Hepatocyte (in vitro differentiated cells): Measurements from ENCODE around the gene ZNF76. TPM values are rescaled to one million over a fixed set of nuclear protein-coding genes. Genes with fewer than 3 reads are reported as not detected.

Source experiments
- DNase-seq: peaks from one replicate; pipeline ENCODE4 v3.0.0-alpha.2; 2016; ENCODE audit warnings: low spot score
- H2AFZ ChIP-seq: fragments of 200-600 bp; sonication (generic); 2 replicates; pipeline ENCODE4 v1.6.0; 2016; ENCODE audit warnings: antibody characterized with exemption, mild to moderate bottlenecking
- H3K27ac ChIP-seq: fragments of 200-600 bp; sonication (generic); 2 replicates; pipeline ENCODE4 v1.5.1; 2016; ENCODE audit warnings: mild to moderate bottlenecking
- H3K27me3 ChIP-seq: fragments of 200-600 bp; sonication (generic); 2 replicates; pipeline ENCODE4 v1.6.1; 2016
- H3K36me3 ChIP-seq: fragments of 200-600 bp; sonication (generic); replicated peaks from 2 replicates; pipeline ENCODE4 v1.5.1; 2016; ENCODE audit warnings: low read depth; ENCODE audit not compliant: insufficient read depth
- H3K4me1 ChIP-seq: fragments of 200-600 bp; sonication (generic); 2 replicates; pipeline ENCODE4 v1.5.1; 2016; ENCODE audit warnings: mild to moderate bottlenecking, moderate library complexity; ENCODE audit not compliant: insufficient read depth
- H3K4me2 ChIP-seq: fragments of 200-600 bp; sonication (generic); 2 replicates; pipeline ENCODE4 v1.6.0; 2016
- H3K4me3 ChIP-seq: fragments of 200-600 bp; sonication (generic); 2 replicates; pipeline ENCODE4 v1.5.1; 2016; ENCODE audit warnings: mild to moderate bottlenecking
- H3K79me2 ChIP-seq: fragments of 200-600 bp; sonication (generic); 2 replicates; pipeline ENCODE4 v1.6.0; 2017; ENCODE audit warnings: mild to moderate bottlenecking
- H3K9me2 ChIP-seq: fragments of 200-600 bp; sonication (generic); replicated peaks from 2 replicates; pipeline ENCODE4 v1.6.0; 2017; ENCODE audit warnings: mild to moderate bottlenecking; ENCODE audit not compliant: insufficient read depth
- H3K9me3 ChIP-seq: fragments of 200-600 bp; sonication (generic); 2 replicates; pipeline ENCODE4 v1.5.1; 2016; ENCODE audit warnings: low read depth, mild to moderate bottlenecking
- H4K20me1 ChIP-seq: fragments of 200-600 bp; sonication (generic); 2 replicates; pipeline ENCODE4 v1.6.0; 2016; ENCODE audit warnings: mild to moderate bottlenecking; ENCODE audit not compliant: insufficient read depth, poor library complexity, severe bottlenecking
- CTCF ChIP-seq: fragments of 200-600 bp; sonication (generic); IDR thresholded peaks from 2 replicates; pipeline ENCODE4 v1.5.1; 2016; ENCODE audit warnings: antibody characterized with exemption, mild to moderate bottlenecking; ENCODE audit not compliant: poor library complexity
- EZH2 ChIP-seq: fragments of 200-600 bp; sonication (generic); IDR thresholded peaks from 2 replicates; pipeline ENCODE4 v1.6.1; 2016; ENCODE audit warnings: antibody characterized with exemption, mild to moderate bottlenecking, borderline replicate concordance
- EZH2phosphoT487 ChIP-seq: fragments of 200-600 bp; sonication (generic); IDR thresholded peaks from one replicate; pipeline ENCODE4 v1.6.1; 2018; ENCODE audit warnings: antibody characterized with exemption, mild to moderate bottlenecking, low read depth, moderate library complexity; ENCODE audit not compliant: unreplicated experiment, severe bottlenecking
- WGBS: methylation state at CpG from one replicate; pipeline ENCODE4 v1.1.6; 2016; ENCODE audit warnings: low lambda C conversion rate; ENCODE audit errors: missing lambda C conversion rate; 5-methylcytosine and 5-hydroxymethylcytosine counted together
- polyA plus RNA-seq: library from polyadenylated mRNA; unstranded; fragments of >200 nt; fragmentation: Nextera tagmentation; extraction: Ambion mirVana; gene quantifications from 2 replicates; pipeline ENCODE4 v1.2.1, GENCODE V29; 2016
- total RNA-seq: library from RNA; depleted of rRNA; stranded (reverse); fragments of >200 nt; gene quantifications from 2 replicates; pipeline ENCODE4 v1.2.3, GENCODE V29; 2014

The ZNF76 gene
- total and polyA plus RNA-seq, 2 experiments from 2014 or later: 17.0 to 28.0 TPM

- H3K27me3 ChIP-seq: no peaks in the 10 kb centered on the region
- H3K36me3 ChIP-seq: no peaks in the 10 kb centered on the region
- H3K9me3 ChIP-seq: no peaks in the 10 kb centered on the region
- no peaks in the 10 kb centered on the region for H4K20me1 ChIP-seq
- no peak overlapping the region for H2AFZ ChIP-seq
- no peak overlapping the region for H3K4me2 ChIP-seq
- no peak overlapping the region for H3K27ac ChIP-seq
- DNase-seq: no peak
- WGBS: 94% methylated on average over 9 of the region's 9 CpGs
- no peak overlapping the region for H3K4me3 ChIP-seq
- TF ChIP-seq CTCF (no peak), EZH2phosphoT487 (no peak), EZH2 (no peak)
- H3K4me1 ChIP-seq: no peaks in the 10 kb centered on the region
- H3K79me2 ChIP-seq: no peaks in the 10 kb centered on the region
- no peaks in the 10 kb centered on the region for H3K9me2 ChIP-seq
Observed at GRCh38 chr6:35309611-35310264, 50.2 kb downstream of the ZNF76 start.

GRCh38 chr6:35310265-35310831 lies 50.8 kb downstream of the ZNF76 start:
- Histone ChIP-seq H3K4me2 (no peak overlapping the region), H3K27me3 (no peaks in the 10 kb centered on the region), H3K27ac (no peak overlapping the region), H4K20me1 (no peaks in the 10 kb centered on the region), H3K79me2 (no peaks in the 10 kb centered on the region), H3K36me3 (no peaks in the 10 kb centered on the region), H3K4me3 (no peak overlapping the region), H2AFZ (no peak overlapping the region), H3K9me2 (no peaks in the 10 kb centered on the region), H3K4me1 (no peaks in the 10 kb centered on the region), H3K9me3 (no peaks in the 10 kb centered on the region)
- TF ChIP-seq CTCF (no peak), EZH2phosphoT487 (no peak), EZH2 (no peak)
- no peak for DNase-seq
- WGBS: 81% methylated on average over 6 of the region's 6 CpGs

GRCh38 chr6:35311390-35312075 lies 52.0 kb downstream of the ZNF76 start:
- 89% methylated on average over 6 of the region's 6 CpGs for WGBS
- H3K4me3 ChIP-seq: no peak overlapping the region

More at GRCh38 chr6:35311390-35312075, 52.0 kb downstream of the ZNF76 start:
- Histone ChIP-seq H3K79me2 (no peaks in the 10 kb centered on the region), H3K36me3 (no peaks in the 10 kb centered on the region), H3K9me2 (no peaks in the 10 kb centered on the region), H3K4me1 (no peaks in the 10 kb centered on the region), H3K27me3 (no peaks in the 10 kb centered on the region), H4K20me1 (no peaks in the 10 kb centered on the region), H2AFZ (no peak overlapping the region), H3K4me2 (no peak overlapping the region), H3K9me3 (no peaks in the 10 kb centered on the region), H3K27ac (no peak overlapping the region)
- DNase-seq: no peak
- TF ChIP-seq CTCF: no peak
- no peak for TF ChIP-seq EZH2
- TF ChIP-seq EZH2phosphoT487: no peak
